HEK293 (cell line): Measurements from ENCODE around the gene ICAM1.

Source experiments
- CTCF ChIA-PET: fragments of 350-600 bp; formaldehyde crosslinking; extraction: SDS; loops from one replicate; lab custom pipeline; 2021; ENCODE audit warnings: antibody characterized with exemption; lab: Yijun Ruan, JAX
- POLR2A ChIA-PET: fragments of 300-600 bp; formaldehyde crosslinking; extraction: SDS; loops from one replicate; lab custom pipeline; 2020; ENCODE audit warnings: antibody characterized with exemption, inconsistent platforms; lab: Yijun Ruan, JAX
- H3K27ac ChIP-seq: fragments of 200-500 bp; sonication (Bioruptor generic); 2 replicates; pipeline ENCODE4 v1.5.1; 2014; ENCODE audit warnings: low read depth, low read length, control low read depth, inconsistent platforms; ENCODE audit errors: extremely low read depth
- H3K36me3 ChIP-seq, 2 experiments: fragments of 200-500 bp in 1 of 2; sonication (Bioruptor generic) in 1 of 2; 1 replicate in 1 of 2; 2 replicates in 1 of 2; pipeline ENCODE4 v1.5.1; 2014 to 2017; ENCODE audit warnings: inconsistent platforms in 2 of 2, low read length in 2 of 2; ENCODE audit not compliant: control insufficient read depth in 2 of 2, insufficient read depth in 1 of 2
- H3K4me1 ChIP-seq: fragments of 200-500 bp; sonication (Bioruptor generic); 2 replicates; pipeline ENCODE4 v1.5.1; 2014; ENCODE audit warnings: mild to moderate bottlenecking, low read length, inconsistent platforms; ENCODE audit not compliant: control insufficient read depth, insufficient read depth
- H3K4me3 ChIP-seq: 2 replicates; pipeline ENCODE4 v1.5.1; 2011; ENCODE audit warnings: low read depth, mild to moderate bottlenecking, control low read depth, low read length, moderate library complexity
- H3K9me3 ChIP-seq: fragments of 200-500 bp; sonication (Bioruptor generic); 2 replicates; pipeline ENCODE4 v1.5.1; 2014; ENCODE audit warnings: low read depth, low read length, inconsistent platforms; ENCODE audit not compliant: control insufficient read depth, insufficient read depth
- EGR2 ChIP-seq: fragments of 450-650 bp; formaldehyde crosslinking; IDR thresholded peaks from 2 replicates; pipeline ENCODE4 v1.5.1; 2016; ENCODE audit warnings: low read depth, missing biosample characterization, missing genetic modification characterization
- GLI2 ChIP-seq: fragments of 450-650 bp; formaldehyde crosslinking; IDR thresholded peaks from 2 replicates; pipeline ENCODE4; 2017; ENCODE audit warnings: missing biosample characterization, missing genetic modification characterization, low read depth, borderline replicate concordance
- GLIS1 ChIP-seq: fragments of 450-650 bp; formaldehyde crosslinking; IDR thresholded peaks from 2 replicates; pipeline ENCODE4 v1.5.1; 2016; ENCODE audit warnings: missing biosample characterization, missing genetic modification characterization
- GLIS2 ChIP-seq: fragments of 450-650 bp; formaldehyde crosslinking; IDR thresholded peaks from 2 replicates; pipeline ENCODE4 v1.5.1; 2016; ENCODE audit warnings: missing biosample characterization, missing genetic modification characterization
- KLF1 ChIP-seq: fragments of 450-650 bp; formaldehyde crosslinking; IDR thresholded peaks from 2 replicates; pipeline ENCODE4 v1.5.1; 2016; ENCODE audit warnings: missing biosample characterization, missing genetic modification characterization
- KLF10 ChIP-seq: fragments of 450-650 bp; IDR thresholded peaks from 2 replicates; pipeline ENCODE4 v1.5.1; 2018; ENCODE audit warnings: missing biosample characterization, mild to moderate bottlenecking, missing genetic modification characterization
- KLF9 ChIP-seq: fragments of 450-650 bp; formaldehyde crosslinking; IDR thresholded peaks from 2 replicates; pipeline ENCODE4 v1.5.1; 2016; ENCODE audit warnings: missing biosample characterization, missing genetic modification characterization, low read depth
- MYNN ChIP-seq: fragments of 450-650 bp; formaldehyde crosslinking; IDR thresholded peaks from 2 replicates; pipeline ENCODE4 v1.5.1; 2016; ENCODE audit warnings: missing biosample characterization, missing genetic modification characterization, borderline replicate concordance
- SCRT1 ChIP-seq: fragments of 450-650 bp; formaldehyde crosslinking; IDR thresholded peaks from 2 replicates; pipeline ENCODE4 v1.5.1; 2016; ENCODE audit warnings: missing biosample characterization, missing genetic modification characterization, borderline replicate concordance
- SP2 ChIP-seq: fragments of 450-650 bp; formaldehyde crosslinking; IDR thresholded peaks from 2 replicates; pipeline ENCODE4 v1.5.1; 2016; ENCODE audit warnings: missing biosample characterization, missing genetic modification characterization
- ZBTB20 ChIP-seq: fragments of 450-650 bp; formaldehyde crosslinking; IDR thresholded peaks from 2 replicates; pipeline ENCODE4 v1.5.1; 2016; ENCODE audit warnings: missing biosample characterization, missing genetic modification characterization
- ZBTB7A ChIP-seq: fragments of 450-650 bp; formaldehyde crosslinking; IDR thresholded peaks from 2 replicates; pipeline ENCODE4 v1.5.1; 2016; ENCODE audit warnings: low read depth, missing biosample characterization, missing genetic modification characterization
- ZEB2 ChIP-seq: fragments of 450-650 bp; formaldehyde crosslinking; IDR thresholded peaks from 2 replicates; pipeline ENCODE4 v1.5.1; 2016; ENCODE audit warnings: missing biosample characterization, missing genetic modification characterization
- ZFHX2 ChIP-seq: fragments of 450-650 bp; formaldehyde crosslinking; conservative IDR thresholded peaks from 2 replicates; pipeline ENCODE4 v1.5.1; 2016; ENCODE audit warnings: missing biosample characterization, missing genetic modification characterization
- ZNF23 ChIP-seq: fragments of 450-650 bp; formaldehyde crosslinking; IDR thresholded peaks from 2 replicates; pipeline ENCODE4 v1.5.1; 2016; ENCODE audit warnings: missing biosample characterization, missing genetic modification characterization, borderline replicate concordance
- ZNF335 ChIP-seq: fragments of 450-650 bp; formaldehyde crosslinking; conservative IDR thresholded peaks from 2 replicates; pipeline ENCODE4 v1.5.1; 2016; ENCODE audit warnings: missing biosample characterization, missing genetic modification characterization
- ZNF341 ChIP-seq: fragments of 450-650 bp; formaldehyde crosslinking; IDR thresholded peaks from 2 replicates; pipeline ENCODE4; 2016; ENCODE audit warnings: low read depth, missing biosample characterization, missing genetic modification characterization
- ZNF354C ChIP-seq: fragments of 450-650 bp; formaldehyde crosslinking; IDR thresholded peaks from 2 replicates; pipeline ENCODE4 v1.5.1; 2016; ENCODE audit warnings: missing biosample characterization, missing genetic modification characterization, low read depth, borderline replicate concordance
- ZNF391 ChIP-seq: fragments of 450-650 bp; formaldehyde crosslinking; IDR thresholded peaks from 2 replicates; pipeline ENCODE4 v1.5.1; 2016; ENCODE audit warnings: low read depth, missing biosample characterization, missing genetic modification characterization, borderline replicate concordance
- ZNF596 ChIP-seq: fragments of 450-650 bp; IDR thresholded peaks from 2 replicates; pipeline ENCODE4 v1.5.0; 2018; ENCODE audit warnings: missing biosample characterization, mild to moderate bottlenecking, missing genetic modification characterization, moderate library complexity
- ZNF830 ChIP-seq: fragments of 450-650 bp; IDR thresholded peaks from 2 replicates; pipeline ENCODE4 v1.5.0; 2018; ENCODE audit warnings: missing biosample characterization, missing genetic modification characterization, low read depth, mild to moderate bottlenecking, moderate library complexity
- TF ChIP-seq, protein P1 (sequence below): sonication (generic); formaldehyde crosslinking; IDR thresholded peaks from 2 replicates; pipeline ENCODE4 v1.8.1; 2022; ENCODE audit warnings: mild to moderate bottlenecking, moderate library complexity, missing genetic modification reagents
- TF ChIP-seq, protein P2 (sequence below): fragments of 450-650 bp; formaldehyde crosslinking; IDR thresholded peaks from 2 replicates; pipeline ENCODE4 v1.5.1; 2016; ENCODE audit warnings: missing biosample characterization, missing genetic modification characterization
- TF ChIP-seq, protein P3 (sequence below): fragments of 450-650 bp; formaldehyde crosslinking; IDR thresholded peaks from 2 replicates; pipeline ENCODE4 v1.5.1; 2016; ENCODE audit warnings: missing biosample characterization, missing genetic modification characterization, borderline replicate concordance

Gene ICAM1

DNA sequence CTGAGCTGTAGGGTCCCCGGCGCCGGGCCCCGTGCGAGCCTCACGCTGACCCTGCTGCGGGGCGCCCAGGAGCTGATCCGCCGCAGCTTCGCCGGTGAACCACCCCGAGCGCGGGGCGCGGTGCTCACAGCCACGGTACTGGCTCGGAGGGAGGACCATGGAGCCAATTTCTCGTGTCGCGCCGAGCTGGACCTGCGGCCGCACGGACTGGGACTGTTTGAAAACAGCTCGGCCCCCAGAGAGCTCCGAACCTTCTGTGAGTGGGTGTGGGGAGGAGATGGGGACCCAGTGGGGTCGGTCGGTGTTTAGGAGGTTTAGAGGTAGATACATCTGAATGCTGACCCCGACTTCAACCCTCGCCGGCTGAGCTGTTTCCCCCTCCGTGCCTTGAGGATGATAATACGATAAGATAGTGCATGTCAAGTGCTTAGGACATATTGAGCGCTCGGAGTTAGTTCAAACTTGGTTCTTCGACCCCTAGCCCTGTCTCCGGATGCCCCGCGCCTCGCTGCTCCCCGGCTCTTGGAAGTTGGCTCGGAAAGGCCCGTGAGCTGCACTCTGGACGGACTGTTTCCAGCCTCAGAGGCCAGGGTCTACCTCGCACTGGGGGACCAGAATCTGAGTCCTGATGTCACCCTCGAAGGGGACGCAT lies 20.8 kb downstream of the ICAM1 start:
- POLR2A ChIA-PET: interaction anchor here (0.5 to 2.0 kb wide), 13 partner anchors 13 to 372 kb away, joined by 3 to 13 read pairs (median 4); partner anchors contain the start of genes ICAM1, RAVER1 and TYK2
- CTCF ChIA-PET: interaction anchor here (0.7 to 1.9 kb wide), 5 partner anchors 8 to 42 kb away, joined by 3 to 6 read pairs (median 4); no protein-coding TSS in a partner anchor
- H3K4me1 ChIP-seq: peaks cover 4% of the 10 kb centered on the region; the same call in 1 of the 2 replicates
- peak overlapping the region; percentile 6; the same call in 1 of the 2 replicates for H3K27ac ChIP-seq
- H3K4me3 ChIP-seq: peak overlapping the region; percentile 41
- H3K36me3 ChIP-seq: peaks cover 0 to 5% of the 10 kb centered on the region in 2 experiments; a peak in 1 of 3 replicates
- H3K9me3 ChIP-seq: no peaks in the 10 kb centered on the region
- no peak for TF ChIP-seq GLI2 (tag by site-specific recombination)
- TF ChIP-seq ZBTB20 (tag by site-specific recombination): peak; percentile 82
- TF ChIP-seq ZNF830 (tag by site-specific recombination): no peak
- 0 out of 2 replicates have a peak, but pooled peaks have one; percentile 1 for TF ChIP-seq SP2 (tag by site-specific recombination)
- TF ChIP-seq GLIS2 (tag by site-specific recombination): peak; percentile 21; the same call in 1 of the 2 replicates
- no peak for TF ChIP-seq ZNF596 (tag by site-specific recombination)
- 0 out of 2 replicates have a peak, but pooled peaks have one; percentile 35 for TF ChIP-seq ZNF391 (tag by site-specific recombination)
- TF ChIP-seq ZNF341 (tag by site-specific recombination): peak; percentile 64; the same call in 1 of the 2 replicates
- TF ChIP-seq, protein P1, sequence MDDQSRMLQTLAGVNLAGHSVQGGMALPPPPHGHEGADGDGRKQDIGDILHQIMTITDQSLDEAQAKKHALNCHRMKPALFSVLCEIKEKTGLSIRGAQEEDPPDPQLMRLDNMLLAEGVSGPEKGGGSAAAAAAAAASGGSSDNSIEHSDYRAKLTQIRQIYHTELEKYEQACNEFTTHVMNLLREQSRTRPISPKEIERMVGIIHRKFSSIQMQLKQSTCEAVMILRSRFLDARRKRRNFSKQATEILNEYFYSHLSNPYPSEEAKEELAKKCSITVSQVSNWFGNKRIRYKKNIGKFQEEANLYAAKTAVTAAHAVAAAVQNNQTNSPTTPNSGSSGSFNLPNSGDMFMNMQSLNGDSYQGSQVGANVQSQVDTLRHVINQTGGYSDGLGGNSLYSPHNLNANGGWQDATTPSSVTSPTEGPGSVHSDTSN (CRISPR knock-in tag): 0 out of 2 replicates have a peak, but pooled peaks have one; percentile 64
- no peak for TF ChIP-seq ZNF335
- TF ChIP-seq ZBTB7A (tag by site-specific recombination): no peak

DNA sequence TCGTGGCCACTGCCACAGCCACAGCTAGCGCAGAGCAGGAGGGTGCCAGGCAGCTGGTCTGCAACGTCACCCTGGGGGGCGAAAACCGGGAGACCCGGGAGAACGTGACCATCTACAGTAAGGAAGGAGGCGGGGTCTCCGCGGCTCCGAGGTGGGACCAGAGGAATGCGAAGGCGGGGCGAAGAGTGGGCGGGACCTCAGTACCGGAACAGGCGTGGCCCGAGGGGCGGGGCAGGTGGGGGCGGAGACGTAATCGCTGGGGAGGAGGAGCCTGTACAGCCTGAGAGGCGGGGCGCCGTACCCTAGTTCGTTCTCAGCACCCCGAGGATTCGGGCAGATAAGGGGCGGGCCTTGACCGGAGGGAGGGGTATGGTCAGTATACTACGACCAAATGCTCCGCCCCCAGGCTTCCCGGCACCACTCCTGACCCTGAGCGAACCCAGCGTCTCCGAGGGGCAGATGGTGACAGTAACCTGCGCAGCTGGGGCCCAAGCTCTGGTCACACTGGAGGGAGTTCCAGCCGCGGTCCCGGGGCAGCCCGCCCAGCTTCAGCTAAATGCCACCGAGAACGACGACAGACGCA lies 21.4 kb downstream of the ICAM1 start:
- Histone ChIP-seq H3K9me3 (no peaks in the 10 kb centered on the region), H3K4me1 (peaks cover 4% of the 10 kb centered on the region; the same call in 1 of the 2 replicates), H3K4me3 (peak overlapping the region; percentile 43), H3K27ac (peak overlapping the region; percentile 6; the same call in 1 of the 2 replicates), H3K36me3 (peaks cover 0 to 5% of the 10 kb centered on the region in 2 experiments; a peak in 1 of 3 replicates)
- ChIA-PET CTCF (interaction anchor here (0.7 to 1.9 kb wide), 5 partner anchors 9 to 42 kb away, joined by 3 to 6 read pairs (median 4); no protein-coding TSS in a partner anchor), POLR2A (interaction anchor here (1.0 to 2.0 kb wide), 7 partner anchors 13 to 88 kb away, joined by 3 to 13 read pairs (median 7); partner anchors contain the start of genes ICAM1, RAVER1 and TYK2)
- TF ChIP-seq SCRT1 (tag by site-specific recombination) (no peak), SP2 (tag by site-specific recombination) (peak; percentile 95), KLF1 (tag by site-specific recombination) (peak; percentile 85), GLIS1 (tag by site-specific recombination) (peak; percentile 96), ZEB2 (peak; percentile 50; the same call in 1 of the 2 replicates), GLIS2 (tag by site-specific recombination) (peak; percentile 45), EGR2 (tag by site-specific recombination) (peak; percentile 62; the same call in 1 of the 2 replicates), ZNF354C (no peak), KLF10 (peak; percentile 60; the same call in 1 of the 2 replicates), MYNN (tag by site-specific recombination) (no peak), KLF9 (peak; percentile 98), ZFHX2 (tag by site-specific recombination) (peak; percentile 77), ZNF23 (tag by site-specific recombination) (no peak)
- TF ChIP-seq, protein P2, sequence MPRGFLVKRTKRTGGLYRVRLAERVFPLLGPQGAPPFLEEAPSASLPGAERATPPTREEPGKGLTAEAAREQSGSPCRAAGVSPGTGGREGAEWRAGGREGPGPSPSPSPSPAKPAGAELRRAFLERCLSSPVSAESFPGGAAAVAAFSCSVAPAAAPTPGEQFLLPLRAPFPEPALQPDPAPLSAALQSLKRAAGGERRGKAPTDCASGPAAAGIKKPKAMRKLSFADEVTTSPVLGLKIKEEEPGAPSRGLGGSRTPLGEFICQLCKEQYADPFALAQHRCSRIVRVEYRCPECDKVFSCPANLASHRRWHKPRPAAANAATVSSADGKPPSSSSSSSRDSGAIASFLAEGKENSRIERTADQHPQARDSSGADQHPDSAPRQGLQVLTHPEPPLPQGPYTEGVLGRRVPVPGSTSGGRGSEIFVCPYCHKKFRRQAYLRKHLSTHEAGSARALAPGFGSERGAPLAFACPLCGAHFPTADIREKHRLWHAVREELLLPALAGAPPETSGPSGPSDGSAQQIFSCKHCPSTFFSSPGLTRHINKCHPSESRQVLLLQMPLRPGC: peak; percentile 68
- TF ChIP-seq, protein P3, sequence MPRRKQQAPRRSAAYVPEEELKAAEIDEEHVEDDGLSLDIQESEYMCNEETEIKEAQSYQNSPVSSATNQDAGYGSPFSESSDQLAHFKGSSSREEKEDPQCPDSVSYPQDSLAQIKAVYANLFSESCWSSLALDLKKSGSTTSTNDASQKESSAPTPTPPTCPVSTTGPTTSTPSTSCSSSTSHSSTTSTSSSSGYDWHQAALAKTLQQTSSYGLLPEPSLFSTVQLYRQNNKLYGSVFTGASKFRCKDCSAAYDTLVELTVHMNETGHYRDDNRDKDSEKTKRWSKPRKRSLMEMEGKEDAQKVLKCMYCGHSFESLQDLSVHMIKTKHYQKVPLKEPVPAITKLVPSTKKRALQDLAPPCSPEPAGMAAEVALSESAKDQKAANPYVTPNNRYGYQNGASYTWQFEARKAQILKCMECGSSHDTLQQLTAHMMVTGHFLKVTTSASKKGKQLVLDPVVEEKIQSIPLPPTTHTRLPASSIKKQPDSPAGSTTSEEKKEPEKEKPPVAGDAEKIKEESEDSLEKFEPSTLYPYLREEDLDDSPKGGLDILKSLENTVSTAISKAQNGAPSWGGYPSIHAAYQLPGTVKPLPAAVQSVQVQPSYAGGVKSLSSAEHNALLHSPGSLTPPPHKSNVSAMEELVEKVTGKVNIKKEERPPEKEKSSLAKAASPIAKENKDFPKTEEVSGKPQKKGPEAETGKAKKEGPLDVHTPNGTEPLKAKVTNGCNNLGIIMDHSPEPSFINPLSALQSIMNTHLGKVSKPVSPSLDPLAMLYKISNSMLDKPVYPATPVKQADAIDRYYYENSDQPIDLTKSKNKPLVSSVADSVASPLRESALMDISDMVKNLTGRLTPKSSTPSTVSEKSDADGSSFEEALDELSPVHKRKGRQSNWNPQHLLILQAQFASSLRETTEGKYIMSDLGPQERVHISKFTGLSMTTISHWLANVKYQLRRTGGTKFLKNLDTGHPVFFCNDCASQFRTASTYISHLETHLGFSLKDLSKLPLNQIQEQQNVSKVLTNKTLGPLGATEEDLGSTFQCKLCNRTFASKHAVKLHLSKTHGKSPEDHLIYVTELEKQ (tag by site-specific recombination): no peak
